Ramos (cell line): Measurements from ENCODE around the gene PPID.
"Not testable (repeated sequence)": the region's sequence is repeated elsewhere in the genome, so short reads cannot be mapped to it uniquely, and the experiment has no call there.

ENCODE experiments used
- in situ Hi-C: fragments of 300-500 bp; cut with MboI; formaldehyde crosslinking; loops from one replicate; pipeline ENCODE4 v1.14.3; 2022; ENCODE audit warnings: low sequenced_read_pairs; ENCODE audit not compliant: unreplicated experiment

Gene PPID

DNA sequence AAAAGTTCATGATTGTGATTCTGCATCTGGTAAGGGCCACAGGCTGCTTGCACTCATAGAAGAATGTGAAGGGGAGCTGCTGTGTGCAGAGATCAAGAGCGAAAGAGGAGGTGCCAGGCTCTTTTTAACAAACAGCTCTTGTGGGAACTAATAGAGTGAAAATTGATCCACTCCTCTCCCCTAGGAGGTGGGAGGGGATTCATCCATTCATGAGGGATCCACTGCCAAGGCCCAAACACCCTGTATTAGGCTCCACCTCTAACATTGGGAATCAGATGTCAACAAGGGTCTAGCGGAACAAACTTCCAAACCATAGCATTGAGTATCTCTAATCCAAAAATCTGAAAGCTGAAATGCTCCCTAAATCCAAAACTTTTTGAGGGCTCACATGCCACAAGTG is 16.4 kb upstream of the PPID start:
- in situ Hi-C loops, result loop anchor here (25.0 kb wide), 1 partner anchor 698 kb away; no protein-coding TSS in a partner anchor

GRCh38 chr4:158738866-158739265 is 15.7 kb upstream of the PPID start:
- in situ Hi-C loops, result loop anchor here (25.0 kb wide), 1 partner anchor 698 kb away; no protein-coding TSS in a partner anchor

DNA sequence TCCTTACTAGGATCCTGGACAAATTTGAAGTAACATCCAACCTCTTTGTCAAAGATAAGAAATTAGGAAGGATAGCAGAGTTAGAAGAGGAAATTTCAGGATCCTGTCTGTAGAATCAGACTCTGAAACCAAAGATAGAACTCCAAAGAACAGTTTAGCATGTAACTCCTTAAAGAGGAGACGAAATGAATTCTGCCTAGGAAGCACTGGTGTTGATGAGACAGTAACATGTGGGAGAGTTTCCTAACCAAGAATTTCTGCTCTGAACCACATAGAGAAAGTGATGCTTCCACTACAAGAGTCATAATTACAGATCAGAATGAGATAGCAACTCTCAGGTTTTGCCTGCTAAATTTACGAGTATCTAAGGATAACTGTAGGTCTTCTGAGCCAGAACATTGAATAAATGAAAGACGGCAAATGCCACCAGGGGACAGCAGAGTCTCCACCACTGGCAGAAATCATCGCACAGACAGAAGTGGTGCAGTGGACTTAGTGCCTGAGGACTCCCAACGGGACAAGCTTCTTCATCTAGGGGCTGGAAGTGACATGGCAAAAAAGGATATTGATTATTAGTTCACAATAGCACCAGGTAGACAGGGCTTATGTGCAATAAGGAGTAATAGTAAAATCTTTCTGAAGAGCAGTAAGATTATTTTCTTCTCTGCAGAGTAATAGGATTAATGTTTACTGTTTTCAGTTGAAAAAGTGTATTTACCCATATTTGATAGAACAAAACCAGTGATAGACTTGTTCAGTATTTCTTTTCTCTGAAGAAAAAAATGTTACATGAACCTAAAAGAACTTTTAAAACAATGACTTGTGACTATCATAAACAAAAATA is 6.7 kb upstream of the PPID start:
- in situ Hi-C loops, result loop anchor here (25.0 kb wide), 1 partner anchor 707 kb away; no protein-coding TSS in a partner anchor

- in situ Hi-C loops, result loop anchor here (25.0 kb wide), 1 partner anchor 709 kb away; no protein-coding TSS in a partner anchor
Measured at GRCh38 chr4:158728236-158728635, 5.0 kb upstream of the PPID start.

DNA sequence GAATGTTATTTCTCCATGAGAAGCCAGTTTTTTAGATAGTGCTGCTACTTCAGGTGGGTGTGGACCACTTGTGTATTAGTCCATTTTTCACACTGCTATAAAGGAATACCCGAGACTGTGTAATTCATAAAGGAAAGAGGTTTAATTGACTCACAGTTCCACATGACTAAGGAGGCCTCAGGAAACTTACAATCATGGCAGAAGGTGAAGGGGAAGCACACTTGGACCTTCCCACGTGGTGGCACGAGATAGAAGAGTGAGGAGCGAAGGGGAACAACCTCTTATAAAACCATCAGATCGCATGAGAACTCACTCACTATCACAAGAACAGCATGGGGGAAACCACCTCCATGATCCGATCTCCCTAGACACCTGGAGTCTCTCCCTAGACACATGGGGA is 3.4 kb upstream of the PPID start:
- in situ Hi-C loops, result loop anchor here (25.0 kb wide), 1 partner anchor 711 kb away; no protein-coding TSS in a partner anchor

GRCh38 chr4:158724637-158725036 is 1.4 kb upstream of the PPID start:
- in situ Hi-C loops, result loop anchor here (25.0 kb wide), 1 partner anchor 713 kb away; no protein-coding TSS in a partner anchor

DNA sequence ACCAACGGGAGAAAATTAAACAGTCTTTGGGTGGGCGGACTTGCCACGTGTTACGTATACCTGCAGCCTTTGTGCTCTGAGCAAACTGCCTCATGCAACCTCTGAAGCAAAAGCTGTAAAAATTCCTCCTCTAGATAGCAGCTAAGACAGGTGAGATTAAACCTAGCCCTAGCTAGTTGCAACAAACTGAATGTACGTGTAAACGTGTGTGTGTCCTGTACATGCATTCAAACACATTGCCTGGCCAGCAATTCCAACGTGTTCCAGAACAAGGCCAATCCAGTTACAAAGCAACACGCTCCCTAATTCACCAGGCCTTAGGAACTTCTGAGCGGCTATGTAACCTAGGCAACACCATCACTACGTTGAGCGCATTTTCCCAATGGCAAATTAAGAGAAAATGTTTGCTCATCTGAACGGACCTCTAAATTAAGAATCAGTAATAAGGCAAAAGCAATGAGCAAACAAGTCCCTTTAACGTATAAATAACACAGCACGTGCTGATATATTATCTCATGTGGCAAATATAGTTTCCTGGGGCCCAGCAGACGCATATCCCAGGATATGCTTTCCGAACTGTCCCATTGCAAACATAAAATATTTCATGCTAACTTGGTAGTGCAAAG is 792 bp downstream of the PPID start:
- in situ Hi-C loops, result no loop called here

- in situ Hi-C loops, result no loop called here
Measured at GRCh38 chr4:158721680-158722079, 1.5 kb downstream of the PPID start.

GRCh38 chr4:158715802-158716201 is 7.4 kb downstream of the PPID start:
- in situ Hi-C loops, result no loop called here

- in situ Hi-C loops, result no loop called here
Measured at GRCh38 chr4:158714937-158715336, 8.3 kb downstream of the PPID start.

- in situ Hi-C loops, result not testable (repeated sequence)
Measured at GRCh38 chr4:158712622-158713021, 10.6 kb downstream of the PPID start.

GRCh38 chr4:158710814-158711213 is 12.4 kb downstream of the PPID start:
- in situ Hi-C loops, result no loop called here

DNA sequence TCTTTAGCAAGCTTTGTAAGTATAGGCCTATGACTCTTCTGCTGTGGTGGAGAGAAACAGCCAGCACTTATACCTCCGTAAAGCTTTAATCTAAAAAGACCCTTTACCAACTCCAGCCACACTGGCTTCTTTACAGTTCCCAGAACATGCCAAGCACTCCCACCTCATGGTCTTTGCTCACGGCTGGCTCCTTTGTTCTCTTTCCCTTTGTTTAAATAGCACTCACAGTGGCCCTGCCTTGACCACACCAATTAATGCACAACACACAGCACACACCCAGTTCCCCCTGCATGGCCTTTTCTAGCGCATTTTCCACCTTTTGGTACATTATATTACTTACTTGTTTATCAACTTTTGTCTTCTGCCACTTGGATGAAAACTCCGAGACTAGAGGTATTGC is 18.9 kb downstream of the PPID start:
- in situ Hi-C loops, result no loop called here

DNA sequence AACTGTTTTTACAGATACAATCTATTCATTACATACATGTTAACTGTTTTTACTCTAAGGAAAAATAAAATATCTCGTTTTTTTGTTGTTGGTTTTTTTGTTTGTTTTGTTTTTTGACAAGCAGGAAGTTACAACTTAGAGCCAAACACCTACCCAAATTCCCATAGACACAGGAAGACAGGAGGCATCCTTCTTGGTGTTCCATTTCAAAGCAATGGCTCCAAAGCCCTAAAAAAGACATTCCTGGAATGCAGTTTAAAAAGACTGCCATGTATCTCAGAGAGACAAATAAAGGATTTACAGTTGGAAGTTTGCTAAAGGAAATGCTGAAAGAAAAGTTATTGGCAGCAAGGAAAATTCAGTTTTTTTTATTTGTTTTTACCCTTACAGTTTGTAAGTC is 34.4 kb downstream of the PPID start:
- in situ Hi-C loops, result no loop called here

DNA sequence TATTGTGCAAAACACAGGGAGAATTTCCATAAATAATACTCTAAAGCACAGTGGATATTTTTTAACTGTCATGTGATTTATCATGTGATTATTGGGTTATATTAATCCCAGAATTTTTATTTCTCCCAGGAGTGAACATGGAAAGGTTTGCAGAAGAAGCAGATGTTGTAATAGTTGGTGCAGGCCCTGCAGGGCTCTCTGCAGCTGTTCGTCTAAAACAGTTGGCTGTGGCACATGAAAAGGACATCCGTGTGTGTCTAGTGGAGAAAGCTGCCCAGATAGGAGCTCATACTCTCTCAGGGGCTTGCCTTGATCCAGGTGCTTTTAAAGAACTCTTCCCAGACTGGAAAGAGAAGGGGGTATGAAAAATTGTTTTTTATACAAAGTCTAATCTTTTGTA is 41.1 kb downstream of the PPID start:
- in situ Hi-C loops, result no loop called here

GRCh38 chr4:158681629-158682028 is 41.6 kb downstream of the PPID start:
- in situ Hi-C loops, result no loop called here

DNA sequence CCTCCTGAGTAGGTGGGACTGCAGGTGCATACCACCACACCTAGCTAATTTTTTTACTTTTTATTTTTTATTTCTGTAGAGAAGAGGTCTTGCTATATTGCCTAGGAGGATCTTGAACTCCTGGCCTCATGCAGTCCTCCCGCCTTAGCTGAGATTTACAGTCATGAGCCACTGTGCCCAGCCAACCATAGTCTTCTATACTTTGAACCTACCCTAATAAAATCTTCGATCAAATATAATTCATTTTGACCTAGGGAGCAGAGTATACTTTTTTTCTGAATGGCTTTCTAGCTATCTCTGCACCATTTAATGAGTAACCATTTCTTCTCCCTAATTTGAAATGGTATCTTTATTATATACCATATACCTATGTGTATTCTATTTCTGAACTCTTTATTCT is 44.4 kb downstream of the PPID start:
- in situ Hi-C loops, result no loop called here

DNA sequence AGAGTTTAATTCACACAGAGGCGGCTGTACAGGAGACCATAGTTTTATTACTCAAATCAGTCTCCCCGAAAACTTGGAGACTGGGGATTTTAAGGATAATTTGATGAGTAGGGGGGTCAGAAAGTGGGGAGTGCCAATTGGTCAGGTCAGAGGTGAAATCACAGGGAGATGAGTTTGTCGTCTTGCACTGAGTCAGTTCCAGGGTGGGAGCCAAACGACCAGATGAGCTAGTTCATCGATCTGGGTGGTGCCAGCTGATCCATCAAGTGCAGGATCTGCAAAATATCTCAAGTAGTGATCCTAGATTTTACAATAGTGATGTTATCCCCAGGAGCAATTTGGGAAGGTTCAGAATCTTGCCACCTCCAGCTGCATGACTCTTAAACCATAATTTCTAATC is 47.1 kb downstream of the PPID start:
- in situ Hi-C loops, result no loop called here

DNA sequence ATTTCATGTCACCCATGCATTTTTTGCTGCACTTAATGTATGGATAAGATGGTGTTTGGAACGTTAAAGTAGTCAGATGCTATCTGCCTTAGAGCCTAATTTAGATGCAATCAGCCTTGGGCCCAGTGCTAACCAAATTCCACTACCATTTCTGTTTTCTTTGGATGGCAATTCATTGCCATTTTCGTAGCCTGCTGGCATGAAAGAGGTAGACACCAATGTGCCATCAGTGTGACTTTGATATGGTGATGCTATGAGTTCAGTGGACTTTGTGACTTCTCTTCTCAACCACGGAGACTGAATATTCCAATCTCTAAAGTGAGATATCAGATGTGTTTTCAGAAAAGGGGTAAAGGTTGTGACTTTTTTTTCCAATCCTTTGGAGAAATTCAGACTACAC is 49.6 kb downstream of the PPID start:
- in situ Hi-C loops, result no loop called here

- in situ Hi-C loops, result no loop called here
Measured at GRCh38 chr4:158671915-158672806, 51.0 kb downstream of the PPID start, which contains the start of gene ETFDH. Gene ETFDH (plus strand): TSS chr4:158672296. CDS start chr4:158672457, 161 bp downstream.

- in situ Hi-C loops, result no loop called here
Measured at GRCh38 chr4:158671665-158671914, 51.6 kb downstream of the PPID start, which contains the start of gene C4orf46. Gene C4orf46 (minus strand): TSS chr4:158671887. CDS start chr4:158671801, 86 bp downstream.
